HFF-Myc (cell line): Measurements from ENCODE around the gene MRRF.
"Not testable (repeated sequence)": the region's sequence is repeated elsewhere in the genome, so short reads cannot be mapped to it uniquely, and the experiment has no call there.

Experiments used
- DNase-seq: peaks from one replicate; pipeline ENCODE4 v3.0.0-alpha.2; 2011; ENCODE audit warnings: low read depth; ENCODE audit errors: extremely low read depth
- H3K4me3 ChIP-seq: replicated peaks from 2 replicates; pipeline ENCODE4 v1.5.1; 2011; ENCODE audit warnings: low read depth, mild to moderate bottlenecking, control low read depth, low read length
- CTCF ChIP-seq: IDR thresholded peaks from 2 replicates; pipeline ENCODE4 v1.5.1; 2012; ENCODE audit warnings: mild to moderate bottlenecking, low read depth, low read length, control low read depth; ENCODE audit errors: missing control alignments

The MRRF gene

GRCh38 chr9:122327175-122327574 lies 62.5 kb downstream of the MRRF start:
- no peak for TF ChIP-seq CTCF
- no peak overlapping the region for H3K4me3 ChIP-seq

GRCh38 chr9:122329597-122329996 lies 64.9 kb downstream of the MRRF start:
- DNase-seq, result no peak
- no peak for TF ChIP-seq CTCF
- no peak overlapping the region for H3K4me3 ChIP-seq

More at GRCh38 chr9:122327175-122327574, 62.5 kb downstream of the MRRF start:
- DNase-seq, result no peak

- not testable (repeated sequence) for DNase-seq
Measured at GRCh38 chr9:122330466-122330865, 65.8 kb downstream of the MRRF start.

GRCh38 chr9:122331523-122331927 lies 66.8 kb downstream of the MRRF start:
- TF ChIP-seq CTCF, result no peak
- no peak overlapping the region for H3K4me3 ChIP-seq
- DNase-seq, result no peak

More at GRCh38 chr9:122330466-122330865, 65.8 kb downstream of the MRRF start:
- H3K4me3 ChIP-seq, result not testable (repeated sequence)

GRCh38 chr9:122332083-122332482 lies 67.4 kb downstream of the MRRF start:
- no peak for DNase-seq
- H3K4me3 ChIP-seq, result no peak overlapping the region
- TF ChIP-seq CTCF, result no peak

GRCh38 chr9:122332644-122333043 lies 68.0 kb downstream of the MRRF start:
- H3K4me3 ChIP-seq, result no peak overlapping the region
- no peak for TF ChIP-seq CTCF
- no peak for DNase-seq

GRCh38 chr9:122333169-122333808 lies 68.6 kb downstream of the MRRF start:
- no peak for DNase-seq
- H3K4me3 ChIP-seq, result no peak overlapping the region
- no peak for TF ChIP-seq CTCF
